Measurements from ENCODE around the gene VANGL1.

Gene VANGL1

DNA sequence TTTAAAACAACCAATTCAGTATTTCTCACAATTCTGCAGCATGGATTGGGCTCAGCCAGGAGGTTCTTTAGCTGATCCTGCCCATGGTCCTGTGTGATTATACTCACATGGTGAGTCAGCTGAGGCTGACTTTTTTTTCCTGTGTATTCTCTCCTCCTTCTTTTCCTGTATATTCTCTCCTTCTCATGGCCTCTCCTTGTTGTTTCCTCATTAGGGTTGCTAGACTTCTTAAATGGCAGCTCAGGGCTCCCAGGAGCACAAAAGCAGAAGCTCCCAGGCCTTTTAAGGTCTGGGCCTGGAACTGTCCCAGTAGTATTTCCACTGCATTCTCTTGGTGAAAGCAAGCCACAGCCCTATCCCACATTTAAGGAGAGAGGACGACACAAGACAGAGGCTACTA, 26.8 kb downstream of the VANGL1 start:
- DNase-seq (ENCODE audit: low read depth in 3 of 3): no peak

DNA sequence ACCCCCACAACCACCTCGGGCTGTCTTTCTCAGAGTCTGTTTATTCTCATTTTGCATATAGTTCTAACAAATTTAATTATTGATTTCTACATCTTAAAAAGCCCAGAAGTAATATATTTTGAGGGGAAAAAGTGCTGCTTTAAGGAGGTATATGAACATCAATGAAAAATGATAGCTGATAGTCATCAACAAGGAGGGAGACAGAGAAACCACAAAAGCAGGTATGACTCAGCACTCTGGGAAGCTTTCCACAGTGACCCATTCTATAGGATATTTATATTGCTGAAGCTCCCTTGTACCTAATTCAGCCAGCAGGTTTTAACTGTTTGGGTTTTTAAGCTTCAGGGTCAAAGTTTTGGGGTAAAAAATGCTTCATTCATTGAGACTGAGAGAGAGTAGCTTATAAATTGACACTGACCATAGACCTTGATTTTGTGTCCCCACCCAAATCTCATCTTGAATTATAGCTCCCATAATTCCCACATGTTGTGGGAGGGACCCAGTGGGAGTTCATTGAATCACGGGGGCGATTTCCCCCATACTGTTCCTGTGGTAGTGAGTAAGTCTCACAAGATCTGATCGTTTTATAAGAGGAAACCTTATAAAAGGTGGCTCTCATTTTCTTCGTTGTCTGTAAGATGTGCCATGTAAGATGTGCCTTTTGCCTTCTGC, 27.4 kb downstream of the VANGL1 start:
- DNase-seq (ENCODE audit: low read depth in 3 of 3): no peak

DNA sequence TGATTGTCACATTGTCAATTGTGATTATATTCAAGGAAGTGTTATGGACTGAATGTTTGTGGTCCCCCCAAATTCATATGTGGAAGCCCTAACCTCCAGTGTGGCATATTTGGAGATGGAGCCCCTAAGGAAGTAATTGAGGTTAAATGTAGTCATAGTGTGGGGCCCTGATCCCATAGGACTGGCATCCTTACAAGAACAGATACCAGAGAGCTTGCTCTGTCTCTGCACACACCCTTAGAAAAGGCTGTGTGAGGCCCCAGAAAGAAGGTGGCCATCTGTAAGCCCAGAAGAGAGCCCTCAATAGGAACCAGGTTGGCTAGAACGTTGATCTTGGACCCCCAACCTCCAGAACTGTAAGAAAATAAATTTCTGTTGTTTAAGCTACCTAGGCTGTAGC, 28.1 kb downstream of the VANGL1 start:
- no peak for DNase-seq (ENCODE audit: low read depth in 3 of 3)

DNA sequence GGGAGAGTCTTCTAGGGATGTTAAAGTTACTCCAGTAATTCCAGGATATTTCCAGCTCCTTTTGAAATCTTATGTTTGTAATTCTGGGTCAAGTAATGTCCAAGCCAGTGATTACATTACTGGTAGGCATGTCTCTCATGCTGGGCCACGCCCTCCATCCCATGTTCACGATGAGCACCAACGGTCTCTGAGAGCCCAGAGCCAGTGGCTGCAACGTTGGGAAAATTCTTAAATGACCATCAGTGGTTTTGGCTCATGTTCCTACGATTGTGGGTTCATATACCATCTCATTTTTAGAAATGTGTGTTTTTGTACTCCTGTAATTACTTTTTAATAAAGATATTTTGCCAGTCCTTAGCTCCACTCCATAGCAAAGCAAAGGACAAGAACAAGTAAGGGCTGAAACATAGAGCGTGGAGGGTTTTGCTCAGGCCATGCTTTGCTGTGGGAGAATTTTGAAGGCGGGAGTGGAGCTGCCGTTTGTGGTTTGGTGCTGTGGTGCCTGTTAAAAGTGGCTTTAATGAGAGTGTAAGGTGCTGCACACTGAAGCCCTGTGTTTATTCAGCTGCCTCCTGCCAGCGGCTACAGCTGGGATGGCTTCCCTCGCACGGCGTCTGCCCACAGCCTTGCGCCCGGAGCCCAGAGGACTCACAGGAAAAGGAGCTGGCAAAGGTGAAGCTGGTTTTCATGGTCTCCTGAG, 28.9 kb downstream of the VANGL1 start:
- DNase-seq (ENCODE audit: low read depth in 3 of 3): no peak

DNA sequence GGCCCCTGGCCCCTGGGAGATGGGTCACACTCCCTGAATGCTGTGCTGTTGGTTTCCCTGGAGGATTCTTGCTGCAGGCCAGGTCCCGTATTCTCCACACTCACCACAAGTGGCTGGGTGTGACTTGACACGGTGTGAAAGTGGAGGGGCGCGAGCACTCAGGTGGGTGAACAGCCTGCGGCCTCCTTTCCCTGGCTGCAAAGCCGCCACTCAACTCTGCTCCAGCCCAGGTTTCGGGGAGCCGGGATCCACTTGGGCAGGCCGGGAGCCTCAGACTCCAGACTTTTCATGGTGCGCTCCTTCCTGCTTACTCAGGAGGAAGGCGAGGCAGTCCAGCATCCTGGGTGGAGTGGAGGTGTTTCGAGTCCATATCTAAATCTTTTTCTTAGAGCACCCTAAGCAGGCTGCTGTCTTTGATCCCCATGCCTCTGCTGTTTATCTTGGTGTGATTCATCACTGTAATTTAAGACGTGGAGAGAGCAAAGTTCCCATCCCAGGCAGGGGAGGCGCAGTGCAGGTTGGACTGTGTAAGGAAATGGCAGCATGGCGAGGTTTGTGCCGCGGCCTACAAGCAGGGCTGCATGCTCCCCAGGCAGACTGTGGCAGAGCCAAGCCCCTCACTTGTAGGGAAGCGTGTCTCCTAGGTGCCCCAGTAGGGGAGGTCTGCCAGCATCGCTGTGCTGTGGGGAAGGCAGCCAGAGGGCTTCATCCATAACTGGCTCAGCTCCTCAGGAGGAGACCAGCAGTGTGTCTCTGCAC, 29.6 kb downstream of the VANGL1 start:
- DNase-seq (ENCODE audit: low read depth in 3 of 3): no peak

DNA sequence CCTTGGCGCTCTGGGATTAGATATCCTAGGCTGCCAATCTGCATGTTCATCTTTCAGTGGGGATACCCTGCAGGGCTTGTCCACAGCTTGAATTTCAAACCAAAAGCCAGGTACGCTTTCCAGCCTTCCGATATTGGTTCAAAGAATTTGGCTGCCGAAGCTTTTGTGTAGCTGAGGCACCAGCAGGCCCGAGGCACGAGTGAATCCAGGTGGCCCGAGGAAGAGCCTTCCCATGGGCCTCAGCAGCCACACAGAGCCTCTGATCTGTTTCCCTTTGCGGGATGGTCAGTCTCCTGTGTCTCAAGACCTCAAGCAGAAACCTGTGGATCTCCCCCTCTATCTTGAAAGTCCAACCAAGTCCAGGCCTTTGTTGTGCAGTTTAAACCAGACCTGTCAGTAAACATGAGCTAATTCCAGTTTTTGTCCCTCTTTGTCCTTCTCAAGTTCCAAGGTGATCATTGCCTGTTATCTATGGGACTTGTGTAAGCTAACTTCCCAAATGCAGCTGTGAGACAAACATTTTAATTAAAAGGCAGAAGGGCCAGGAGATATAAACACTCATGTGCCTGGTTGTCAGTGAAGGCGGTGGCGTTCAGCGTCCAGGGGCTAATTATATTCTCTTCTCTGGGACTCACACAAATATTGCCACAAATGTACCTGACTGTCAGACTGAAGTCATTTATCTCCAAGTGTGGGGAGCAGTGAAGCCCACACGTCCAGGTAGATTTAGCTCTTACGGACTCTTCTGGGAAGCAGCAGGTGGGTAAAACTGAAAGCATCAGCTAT, 30.6 kb downstream of the VANGL1 start:
- no peak for DNase-seq (ENCODE audit: low read depth in 3 of 3)

DNA sequence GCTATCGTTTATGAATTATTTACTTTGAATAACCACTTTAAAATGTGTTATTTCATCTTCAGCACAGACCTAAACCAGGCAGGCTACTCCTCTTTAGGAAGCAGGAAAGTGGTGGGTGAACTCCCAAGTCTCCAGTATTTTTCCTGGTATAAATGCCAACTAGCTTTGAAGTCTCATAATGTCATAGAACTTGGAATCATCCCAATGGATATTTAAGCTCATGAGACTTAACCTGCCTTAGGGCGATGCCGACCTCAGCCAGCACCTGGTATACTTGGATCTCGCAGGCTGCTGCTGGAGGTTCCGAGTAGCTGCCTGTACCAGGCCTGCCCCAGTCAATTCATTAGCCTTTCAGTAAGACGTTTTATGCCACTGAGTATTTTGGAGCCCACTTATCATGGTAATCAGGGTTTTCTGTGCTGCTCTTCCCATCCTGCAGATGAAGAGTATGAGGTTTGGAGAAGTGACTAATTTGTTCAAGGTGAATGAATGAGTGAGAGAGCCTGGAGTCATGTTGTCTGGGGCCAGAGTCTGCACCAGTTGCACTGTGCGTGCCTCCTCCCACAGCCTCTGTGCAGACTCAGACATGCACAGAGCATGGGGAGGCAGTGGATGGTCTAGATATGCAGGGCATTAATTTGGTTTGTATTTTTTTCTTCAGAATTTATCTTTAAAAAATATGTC, 34.9 kb downstream of the VANGL1 start:
- no peak for DNase-seq (ENCODE audit: low read depth in 3 of 3)

DNA sequence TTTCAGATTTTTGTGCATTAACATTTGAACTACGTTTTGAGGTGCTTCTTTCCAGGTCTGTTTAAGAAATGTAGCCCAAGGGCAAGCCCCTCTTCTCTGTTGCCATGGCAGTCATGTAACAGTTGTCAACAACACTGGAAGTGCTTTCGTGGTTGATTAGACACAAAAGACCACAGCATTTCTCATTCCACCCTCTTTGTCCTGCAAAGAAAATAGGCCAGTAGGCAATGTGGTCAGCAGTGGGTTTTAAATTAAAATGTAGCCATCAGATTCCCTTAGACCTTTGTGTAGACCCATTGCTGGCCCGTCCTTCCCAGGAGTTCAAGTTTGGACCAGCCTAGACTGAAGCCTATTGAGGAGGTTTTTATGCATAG, 35.4 kb downstream of the VANGL1 start:
- DNase-seq (ENCODE audit: low read depth in 3 of 3): no peak

DNA sequence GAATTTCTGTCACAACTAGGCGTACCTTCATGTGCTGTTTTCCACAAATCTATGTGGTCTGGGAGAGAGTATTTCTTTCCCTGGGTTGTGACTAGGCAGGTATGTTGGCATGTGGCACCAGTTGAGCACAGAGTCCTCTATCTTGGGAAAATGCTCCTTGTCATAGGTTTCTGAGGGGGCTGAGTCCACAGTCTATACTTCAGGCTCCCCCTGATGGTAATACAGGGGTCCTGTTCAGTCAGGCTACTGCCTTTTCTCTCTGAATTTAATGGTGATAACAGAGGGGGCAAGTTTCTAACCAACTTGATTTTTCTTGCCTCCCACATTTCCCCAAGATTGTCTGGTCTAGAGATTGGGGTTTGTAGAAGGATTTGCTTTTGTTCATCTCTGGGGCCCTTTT, 35.8 kb downstream of the VANGL1 start:
- DNase-seq (ENCODE audit: low read depth in 3 of 3): no peak

DNA sequence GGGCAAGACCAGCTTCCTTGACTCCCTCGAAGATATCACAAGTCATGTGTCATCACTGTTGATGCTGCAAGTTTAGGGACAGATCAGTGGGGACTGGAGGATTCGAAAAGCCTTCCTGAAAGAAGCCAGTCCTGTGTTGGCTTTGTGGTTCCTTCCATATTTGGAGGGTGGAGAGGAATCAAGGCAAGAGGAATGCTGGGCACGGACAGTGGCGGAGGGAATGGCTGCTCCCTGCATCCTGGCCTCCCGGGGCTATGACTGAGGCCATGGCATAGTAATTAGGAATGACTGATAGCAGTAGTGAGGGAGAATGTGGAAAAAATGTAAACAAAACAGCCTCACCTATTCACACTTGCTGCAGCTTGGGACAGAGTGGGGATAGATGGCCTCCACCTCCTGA, 36.4 kb downstream of the VANGL1 start:
- no peak for DNase-seq (ENCODE audit: low read depth in 3 of 3)

DNA sequence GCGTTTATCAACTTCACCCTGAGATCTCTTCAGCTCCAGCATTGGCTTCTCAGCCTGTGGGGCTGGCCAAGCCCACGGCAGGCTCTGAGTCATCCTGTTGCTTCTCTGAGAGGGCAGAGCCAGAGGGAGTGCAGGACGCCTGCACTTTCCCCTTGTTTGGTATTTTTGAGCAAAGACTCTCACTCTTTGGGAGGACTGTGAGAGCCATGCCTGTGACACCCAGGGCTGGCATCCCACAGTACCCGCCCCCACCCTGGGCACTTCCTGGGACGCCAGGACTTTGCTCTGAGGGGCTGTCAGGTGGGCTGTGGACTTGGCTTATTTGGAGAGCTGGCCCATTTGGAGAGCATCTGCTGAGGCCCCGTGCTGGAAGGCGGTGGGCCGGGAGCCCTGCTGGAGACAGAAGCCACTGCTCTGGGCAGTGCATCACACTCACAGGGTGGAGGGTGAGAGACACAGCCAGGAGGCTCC, 37.4 kb downstream of the VANGL1 start:
- DNase-seq (ENCODE audit: low read depth in 3 of 3): no peak

DNA sequence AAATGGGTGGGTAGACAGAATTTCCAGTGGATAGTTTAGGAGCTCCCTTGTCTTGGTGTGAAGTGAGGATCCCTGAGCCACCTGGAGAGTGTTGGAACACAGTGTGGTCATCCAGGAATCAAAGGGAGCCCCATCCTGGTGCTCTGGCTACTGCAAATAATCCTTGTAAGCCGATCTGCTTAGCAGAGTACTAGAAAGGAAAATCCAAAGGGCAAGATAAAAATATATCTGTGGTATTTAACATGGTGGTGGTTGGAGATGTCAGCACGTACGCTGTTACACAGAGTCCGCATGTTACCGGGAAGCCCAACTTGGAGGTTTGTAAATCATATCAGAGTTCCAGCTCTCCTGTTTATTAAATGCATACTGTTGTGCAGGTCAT, 39.0 kb downstream of the VANGL1 start:
- no peak for DNase-seq (ENCODE audit: low read depth in 3 of 3)

DNA sequence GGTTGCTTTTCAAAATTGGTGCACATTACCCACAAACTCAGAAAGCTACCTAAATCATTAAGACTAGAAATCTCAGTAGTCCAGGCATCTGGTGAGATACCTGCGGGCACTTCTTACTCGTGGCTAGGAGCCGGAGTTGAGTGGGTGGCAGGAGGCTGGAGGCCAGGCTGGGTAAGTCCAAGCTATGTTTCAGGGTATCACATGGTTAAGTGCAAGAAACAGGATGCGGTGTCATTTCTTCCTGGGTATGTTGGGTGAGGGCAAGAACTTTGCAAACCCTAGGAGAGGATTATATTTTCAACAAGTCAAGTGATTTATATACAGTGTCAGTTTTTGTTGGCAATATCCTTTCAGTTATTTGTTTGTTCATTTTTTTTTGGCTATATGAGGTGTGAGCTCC, 41.0 kb downstream of the VANGL1 start:
- no peak for DNase-seq (ENCODE audit: low read depth in 3 of 3)

DNA sequence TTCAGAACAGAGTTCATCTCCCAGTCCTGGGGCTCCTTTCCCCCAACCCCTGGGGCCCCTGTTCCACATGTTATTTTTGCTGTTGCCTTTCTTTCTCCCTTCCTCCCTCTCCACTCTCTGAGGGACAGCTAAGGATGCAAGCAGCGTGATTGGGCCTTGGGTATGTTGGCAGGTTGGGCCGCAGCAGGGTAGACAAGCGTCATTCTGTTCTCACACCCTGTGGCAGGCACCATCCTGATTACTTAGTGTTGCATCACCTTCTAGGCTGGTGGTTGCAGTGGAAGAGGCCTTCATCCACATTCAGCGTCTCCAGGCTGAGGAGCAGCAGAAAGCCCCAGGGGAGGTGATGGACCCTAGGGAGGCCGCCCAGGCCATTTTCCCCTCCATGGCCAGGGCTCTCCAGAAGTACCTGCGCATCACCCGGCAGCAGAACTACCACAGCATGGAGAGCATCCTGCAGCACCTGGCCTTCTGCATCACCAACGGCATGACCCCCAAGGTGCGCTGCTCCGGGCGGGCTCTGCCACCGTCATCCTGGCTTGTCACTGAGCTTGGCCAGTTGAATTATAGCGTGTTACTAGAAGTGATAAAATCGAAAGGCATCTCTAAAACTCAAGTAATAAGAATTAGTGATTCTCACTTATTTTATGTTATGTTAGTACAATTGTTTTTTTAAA, 43.4 kb downstream of the VANGL1 start:
- DNase-seq (ENCODE audit: low read depth in 3 of 3): no peak

DNA sequence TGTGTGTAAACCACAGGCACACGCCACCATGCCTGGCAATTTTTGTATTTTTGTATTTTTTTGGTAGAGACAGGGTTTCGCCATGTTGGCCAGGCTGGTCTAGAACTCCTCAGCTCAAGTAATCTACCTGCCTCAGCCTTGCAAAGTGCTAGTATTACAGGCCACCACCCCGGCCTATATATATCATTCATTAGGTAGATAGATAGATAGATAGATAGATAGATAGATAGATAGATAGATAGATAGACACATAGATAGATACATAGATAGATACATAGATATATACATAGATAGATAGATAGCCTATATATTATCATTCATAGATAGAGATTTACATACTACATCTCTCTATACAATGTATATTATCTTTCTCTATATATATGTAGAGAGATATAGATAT, 46.0 kb downstream of the VANGL1 start:
- no peak for DNase-seq (ENCODE audit: low read depth in 3 of 3)

DNA sequence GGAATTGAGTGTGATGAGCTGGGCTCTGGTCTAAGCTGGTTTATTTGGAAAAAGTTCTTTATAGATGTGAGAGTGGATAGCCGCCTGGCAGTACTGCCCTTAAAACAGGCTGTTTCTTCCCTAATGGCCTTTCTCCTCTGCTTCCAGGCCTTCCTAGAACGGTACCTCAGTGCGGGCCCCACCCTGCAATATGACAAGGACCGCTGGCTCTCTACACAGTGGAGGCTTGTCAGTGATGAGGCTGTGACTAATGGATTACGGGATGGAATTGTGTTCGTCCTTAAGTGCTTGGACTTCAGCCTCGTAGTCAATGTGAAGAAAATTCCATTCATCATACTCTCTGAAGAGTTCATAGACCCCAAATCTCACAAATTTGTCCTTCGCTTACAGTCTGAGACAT, 49.2 kb downstream of the VANGL1 start:
- DNase-seq (ENCODE audit: low read depth in 3 of 3): no peak

DNA sequence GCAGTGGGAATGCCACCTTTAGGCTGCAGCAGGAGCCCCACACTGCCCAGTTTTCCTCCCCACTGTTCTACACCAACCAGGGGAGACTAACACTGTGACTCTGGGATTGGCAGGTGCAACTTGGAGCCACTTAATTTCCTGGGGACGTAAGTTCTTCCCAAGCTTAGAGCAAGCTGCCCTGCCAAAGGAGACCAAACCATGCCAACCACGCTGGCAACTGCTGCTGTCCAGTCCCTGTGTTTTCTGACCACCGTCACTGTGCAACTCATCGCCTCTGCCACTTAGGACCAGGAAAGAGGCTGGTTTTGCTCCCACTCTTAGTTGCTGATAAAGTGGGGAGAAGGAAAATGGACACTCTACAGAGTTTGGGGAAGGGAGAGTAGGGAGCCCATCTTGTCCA, 50.5 kb downstream of the VANGL1 start:
- no peak for DNase-seq (ENCODE audit: low read depth in 3 of 3)

DNA sequence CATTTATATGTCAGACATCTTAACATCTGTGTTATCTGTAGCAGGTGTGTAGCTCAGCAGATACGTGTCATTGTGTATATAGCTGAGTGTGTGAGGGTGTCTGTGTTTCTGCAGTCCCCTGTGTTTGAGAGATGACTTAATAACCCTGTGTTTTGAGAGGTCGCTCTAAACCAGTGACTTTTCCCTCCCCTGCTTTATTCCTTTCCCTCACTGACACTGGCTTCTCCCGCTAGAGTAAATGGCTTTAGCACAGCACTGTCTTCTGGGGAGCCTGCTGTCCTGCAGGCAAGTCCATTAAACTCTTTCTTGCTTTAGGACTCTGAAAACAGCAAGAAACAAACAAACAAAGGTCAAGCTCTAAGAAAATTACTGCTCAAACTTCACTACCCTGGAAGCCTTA, 53.0 kb downstream of the VANGL1 start:
- DNase-seq (ENCODE audit: low read depth in 3 of 3): no peak

DNA sequence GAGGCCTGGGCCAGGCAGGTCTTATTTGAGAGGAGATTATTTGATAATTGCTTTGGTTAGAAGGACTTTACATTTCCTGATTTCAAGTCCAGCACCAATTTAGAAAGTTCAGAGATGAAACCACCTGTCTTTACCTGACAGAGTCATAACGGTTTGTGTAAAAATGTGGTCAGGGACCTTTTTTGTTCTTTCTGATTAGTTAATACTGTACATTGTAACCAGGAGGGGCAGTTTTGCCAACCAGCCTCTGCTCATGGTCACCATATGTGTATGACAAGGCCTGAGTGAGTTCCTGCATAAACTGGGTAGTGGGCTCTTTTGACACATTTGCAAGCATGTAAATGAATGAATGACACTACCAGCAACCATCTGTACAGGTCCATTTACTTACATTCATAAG, 55.8 kb downstream of the VANGL1 start:
- no peak for DNase-seq (ENCODE audit: low read depth in 3 of 3)

DNA sequence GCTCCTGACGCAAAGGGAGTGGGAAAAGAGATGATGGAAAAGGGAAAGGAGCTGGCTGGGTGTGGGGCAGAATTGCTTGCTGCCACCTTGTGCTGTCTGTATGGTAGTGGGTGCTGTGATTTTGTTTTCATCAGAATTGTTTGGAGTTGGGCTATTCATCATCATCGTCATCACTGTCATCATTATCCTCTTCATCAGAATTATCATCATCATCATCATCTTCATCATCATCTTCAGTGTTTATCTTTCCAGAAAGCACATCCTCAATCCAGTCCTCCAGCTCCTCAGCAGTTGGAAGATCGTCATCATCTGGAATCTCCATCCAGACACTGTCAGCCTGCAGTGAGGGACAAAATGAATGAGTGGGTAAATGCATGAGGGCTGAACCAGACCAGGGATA, 59.3 kb downstream of the VANGL1 start:
- DNase-seq (ENCODE audit: low read depth in 3 of 3): no peak

DNA sequence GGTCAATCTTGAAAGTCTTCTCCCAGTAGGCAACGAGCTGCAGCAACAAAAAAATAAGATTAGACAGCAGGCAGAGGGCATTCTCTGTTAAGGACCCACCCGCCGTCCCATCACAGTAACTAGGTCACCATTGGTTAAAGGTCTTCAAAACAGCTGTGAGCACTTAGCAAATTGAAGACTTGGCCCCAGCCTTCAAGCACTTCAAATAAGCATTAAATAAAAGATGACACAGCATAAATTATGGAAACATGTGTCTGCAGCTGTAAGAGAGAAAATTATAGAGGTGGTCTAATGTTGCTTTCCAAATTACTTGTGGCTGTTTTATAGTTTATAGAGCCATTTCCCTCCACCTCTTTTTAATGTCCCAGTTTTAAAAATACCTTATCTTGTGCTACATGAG, 61.2 kb downstream of the VANGL1 start:
- no peak for DNase-seq (ENCODE audit: low read depth in 3 of 3)

All from stimulated activated CD4-positive, alpha-beta T cell treated with anti-CD3 and anti-CD28 coated beads, TNF-alpha, amount 100 ng/mL, for 4 hours (primary cell).